A549 (cell line): Measurements from ENCODE around the gene ROR2.

ENCODE experiments used
- BCL3 ChIP-seq: fragments of >200 bp; sonication (Bioruptor Twin); formaldehyde crosslinking; IDR thresholded peaks from 3 replicates; pipeline ENCODE4 v1.6.1; 2016
- CEBPB ChIP-seq, 2 experiments: fragments of >200 bp in 1 of 2; sonication (Bioruptor Twin) in 1 of 2; formaldehyde crosslinking in 1 of 2; IDR thresholded peaks; 2 replicates each; pipeline ENCODE4 v1.6.1; 2012 to 2016
- CHD2 ChIP-seq: fragments of 150-350 bp; IDR thresholded peaks from 2 replicates; pipeline ENCODE4 v1.6.1; 2014; ENCODE audit warnings: low read length; ENCODE audit not compliant: partially characterized antibody
- CTCF ChIP-seq: fragments of >200 bp; sonication (Bioruptor Twin); formaldehyde crosslinking; IDR thresholded peaks from 3 replicates; pipeline ENCODE4 v1.5.1; 2016
- ELK1 ChIP-seq: fragments of 150-350 bp; IDR thresholded peaks from 2 replicates; pipeline ENCODE4 v1.6.1; 2014; ENCODE audit warnings: low read depth, mild to moderate bottlenecking, low read length
- HMGXB4 ChIP-seq: fragments of 250-450 bp; sonication (Bioruptor Pico); IDR thresholded peaks from 2 replicates; pipeline ENCODE4 v1.5.0; 2021; ENCODE audit warnings: mild to moderate bottlenecking, moderate library complexity, borderline replicate concordance
- JUN ChIP-seq, 2 experiments: fragments of >200 bp; sonication (Bioruptor Twin); formaldehyde crosslinking; IDR thresholded peaks; 2 replicates in 1 of 2; 3 replicates in 1 of 2; pipeline ENCODE4 v1.6.1; 2016 to 2017
- MAX ChIP-seq: IDR thresholded peaks from 2 replicates; pipeline ENCODE4 v1.6.1; 2012
- POLR2A ChIP-seq: IDR thresholded peaks from 2 replicates; pipeline ENCODE4 v1.6.1; 2012; ENCODE audit warnings: mild to moderate bottlenecking, low read length
- REST ChIP-seq: fragments of 200-600 bp; sonication (generic); IDR thresholded peaks from 2 replicates; pipeline ENCODE4 v1.6.1; 2016; ENCODE audit warnings: antibody characterized with exemption, mild to moderate bottlenecking, moderate library complexity
- RFX5 ChIP-seq: fragments of 450-650 bp; IDR thresholded peaks from 2 replicates; pipeline ENCODE4 v1.7.1; 2014; ENCODE audit warnings: antibody characterized with exemption, mild to moderate bottlenecking, moderate library complexity
- RNF2 ChIP-seq: fragments of 200-600 bp; sonication (generic); IDR thresholded peaks from 2 replicates; pipeline ENCODE4 v1.6.1; 2016; ENCODE audit warnings: low read depth, mild to moderate bottlenecking, antibody characterized with exemption, moderate library complexity, borderline replicate concordance
- USF2 ChIP-seq: fragments of 450-650 bp; IDR thresholded peaks from 2 replicates; pipeline ENCODE4 v1.6.1; 2014; ENCODE audit warnings: antibody characterized with exemption

GRCh38 chr9:91680998-91681397 is 269.0 kb downstream of the ROR2 start:
- no peak for TF ChIP-seq HMGXB4 (CRISPR knock-in tag)
- no peak for TF ChIP-seq MAX
- TF ChIP-seq JUN (IDR thresholded peaks at IDR 0.05): no peak
- TF ChIP-seq ELK1: no peak
- TF ChIP-seq RFX5: no peak
- no peak for TF ChIP-seq USF2
- no peak for TF ChIP-seq CHD2
- TF ChIP-seq CTCF: no peak
- TF ChIP-seq RNF2: no peak
- TF ChIP-seq CEBPB (IDR thresholded peaks at IDR 0.05): no peak
- TF ChIP-seq REST: no peak
- no peak for TF ChIP-seq POLR2A
- no peak for TF ChIP-seq BCL3
